ENCODE results near the gene AJM1. TPM values are rescaled to one million over a fixed set of nuclear protein-coding genes. Genes with fewer than 3 reads are reported as not detected.

AJM1 gene
- total and polyA plus RNA-seq, 2 donors (not counting 1 experiment from before 2014, with no cell fraction given): 1.7 to 2.9 TPM

DNA sequence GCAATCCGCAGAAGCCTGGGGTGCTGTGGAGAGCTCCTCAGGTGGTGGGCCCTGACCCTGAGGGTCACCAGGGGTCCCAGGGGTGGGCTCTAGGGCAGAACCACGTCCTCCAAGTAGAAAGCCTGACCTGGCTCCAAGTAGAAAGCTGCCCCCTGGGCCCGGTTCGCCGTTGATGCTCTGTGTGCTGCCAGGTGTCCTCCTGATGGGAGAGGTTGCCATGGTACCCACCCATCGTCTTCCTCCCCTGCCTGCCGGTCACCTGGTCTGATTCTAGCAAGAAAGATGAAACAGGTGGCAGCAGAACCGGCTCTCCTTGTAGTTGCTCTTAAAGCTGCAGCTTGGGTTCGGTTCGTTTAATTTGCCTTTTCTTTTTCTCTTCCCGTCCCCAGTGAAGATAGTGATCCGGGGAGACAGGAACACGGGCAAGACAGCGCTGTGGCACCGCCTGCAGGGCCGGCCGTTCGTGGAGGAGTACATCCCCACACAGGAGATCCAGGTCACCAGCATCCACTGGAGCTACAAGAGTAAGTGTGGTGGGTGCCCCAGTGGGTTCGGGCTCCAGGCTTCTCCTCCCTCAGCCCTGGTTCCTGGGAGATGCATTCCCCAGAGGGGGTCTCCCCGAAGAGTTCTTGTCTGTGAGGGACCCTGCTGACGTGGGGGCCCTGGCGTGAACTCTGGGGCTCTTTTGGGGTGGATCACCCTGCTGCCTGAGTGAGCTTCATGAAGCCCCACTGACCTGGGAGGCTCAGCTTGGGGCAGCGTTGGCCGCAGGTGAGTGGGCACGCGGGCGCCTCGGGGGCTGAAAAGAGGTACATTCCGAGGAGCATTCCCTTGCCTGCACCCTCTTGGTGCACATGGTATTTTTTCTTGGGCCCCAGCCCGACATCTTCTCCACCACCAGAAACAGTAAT lies 18.9 kb upstream of the AJM1 start:
- H3K36me3 ChIP-seq (replicated peaks in 1 of 2; ENCODE audit: control extremely low read depth in 1 of 2, control insufficient read depth in 1 of 2, extremely low read depth in 1 of 2, insufficient read depth in 2 of 2, low read length in 1 of 2): peaks cover 2 to 20% of the 10 kb centered on the region in 2 experiments

More for the DNA sequence above, 18.9 kb upstream of the AJM1 start:
- ChIA-PET CTCF (interaction anchor here (1.4 kb wide), 1 partner anchor 19 kb away, joined by 4 read pairs; the partner anchor contains the start of gene AJM1), POLR2A (interaction anchor here (1.1 kb wide), 1 partner anchor 9 kb away, joined by 3 read pairs; no protein-coding TSS in a partner anchor)
- H3K4me1 ChIP-seq (ENCODE audit: control insufficient read depth in 2 of 2, insufficient read depth in 2 of 2, low read length in 2 of 2): peaks cover 0 to 4% of the 10 kb centered on the region in 2 donors
- TF ChIP-seq, protein P1, sequence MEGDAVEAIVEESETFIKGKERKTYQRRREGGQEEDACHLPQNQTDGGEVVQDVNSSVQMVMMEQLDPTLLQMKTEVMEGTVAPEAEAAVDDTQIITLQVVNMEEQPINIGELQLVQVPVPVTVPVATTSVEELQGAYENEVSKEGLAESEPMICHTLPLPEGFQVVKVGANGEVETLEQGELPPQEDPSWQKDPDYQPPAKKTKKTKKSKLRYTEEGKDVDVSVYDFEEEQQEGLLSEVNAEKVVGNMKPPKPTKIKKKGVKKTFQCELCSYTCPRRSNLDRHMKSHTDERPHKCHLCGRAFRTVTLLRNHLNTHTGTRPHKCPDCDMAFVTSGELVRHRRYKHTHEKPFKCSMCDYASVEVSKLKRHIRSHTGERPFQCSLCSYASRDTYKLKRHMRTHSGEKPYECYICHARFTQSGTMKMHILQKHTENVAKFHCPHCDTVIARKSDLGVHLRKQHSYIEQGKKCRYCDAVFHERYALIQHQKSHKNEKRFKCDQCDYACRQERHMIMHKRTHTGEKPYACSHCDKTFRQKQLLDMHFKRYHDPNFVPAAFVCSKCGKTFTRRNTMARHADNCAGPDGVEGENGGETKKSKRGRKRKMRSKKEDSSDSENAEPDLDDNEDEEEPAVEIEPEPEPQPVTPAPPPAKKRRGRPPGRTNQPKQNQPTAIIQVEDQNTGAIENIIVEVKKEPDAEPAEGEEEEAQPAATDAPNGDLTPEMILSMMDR (IDR thresholded peaks at IDR 0.05): no peak
- TF ChIP-seq EZH2 (IDR thresholded peaks at IDR 0.05; ENCODE audit: borderline replicate concordance, insufficient read depth, low read depth, low read length, poor library complexity, severe bottlenecking): no peak
- Mint-ChIP-seq H3K27ac (no peak overlapping the region), H3K4me3 (no peak overlapping the region), H3K27me3 (no peaks in the 10 kb centered on the region), H3K4me1 (peaks cover 5% of the 10 kb centered on the region), H3K9me3 (ENCODE audit: insufficient read depth) (no peaks in the 10 kb centered on the region)
- H3K4me2 ChIP-seq (replicated peaks; ENCODE audit: low read depth, low read length, poor library complexity, severe bottlenecking): no peak overlapping the region
- H3K9me3 ChIP-seq (ENCODE audit: control extremely low read depth in 1 of 3, control insufficient read depth in 2 of 3, insufficient read depth in 1 of 3, low read length in 2 of 3): no peaks in the 10 kb centered on the region
- no peak overlapping the region for H3K27ac ChIP-seq (ENCODE audit: low read length in 2 of 2)
- H3K27me3 ChIP-seq (replicated peaks in 1 of 4; ENCODE audit: control extremely low read depth in 1 of 4, control insufficient read depth in 3 of 4, insufficient read depth in 4 of 4, low read length in 3 of 4): no peaks in the 10 kb centered on the region
- H2AFZ ChIP-seq (ENCODE audit: insufficient read depth, low read depth, low read length, poor library complexity, severe bottlenecking): no peak overlapping the region
- 95% methylated on average over 13 of the region's 30 CpGs for WGBS (ENCODE audit: insufficient coverage)
- DNase-seq (no peak), ATAC-seq (ENCODE audit: low read depth) (no peak)
- no peak overlapping the region for H3K9ac ChIP-seq (ENCODE audit: low read length)
- H4K20me1 ChIP-seq (ENCODE audit: control insufficient read depth, insufficient read depth, low read length, poor library complexity, severe bottlenecking): peaks cover 39% of the 10 kb centered on the region
- no peak overlapping the region for H3K4me3 ChIP-seq (ENCODE audit: control extremely low read depth in 1 of 5, extremely low read depth in 1 of 5, insufficient read depth in 1 of 5, low read depth in 2 of 5, low read length in 4 of 5)
- peaks cover 4% of the 10 kb centered on the region for H3K79me2 ChIP-seq (ENCODE audit: control insufficient read depth, insufficient read depth, low read length)
- intact Hi-C loops (cut with micrococcal nuclease): no loop called here
